OCI-LY1 (cell line): ENCODE data around the gene RERE.

Source experiments
- H2AFZ ChIP-seq: fragments of 200-600 bp; sonication (generic), shearing (Covaris generic); 2 replicates; pipeline ENCODE4 v1.6.0; 2014; ENCODE audit warnings: antibody characterized with exemption, mild to moderate bottlenecking, low read length
- H3F3A ChIP-seq: fragments of 200-600 bp; sonication (generic), shearing (Covaris generic); 2 replicates; pipeline ENCODE4 v1.6.0; 2014; ENCODE audit warnings: mild to moderate bottlenecking, antibody characterized with exemption, low read length, moderate library complexity; ENCODE audit not compliant: insufficient read depth
- H3K27ac ChIP-seq: fragments of 200-600 bp; sonication (generic); 2 replicates; pipeline ENCODE4 v1.5.1; 2014; ENCODE audit warnings: low read length, mixed run types, mild to moderate bottlenecking, low read depth; ENCODE audit not compliant: poor library complexity, severe bottlenecking
- H3K27me3 ChIP-seq: fragments of 200-600 bp; sonication (generic); 2 replicates; pipeline ENCODE4 v1.6.0; 2014; ENCODE audit warnings: antibody characterized with exemption, mild to moderate bottlenecking, low read length, moderate library complexity; ENCODE audit not compliant: insufficient read depth
- H3K36me3 ChIP-seq: fragments of 200-600 bp; sonication (generic); 2 replicates; pipeline ENCODE4 v1.6.1; 2014; ENCODE audit warnings: mild to moderate bottlenecking, antibody characterized with exemption, low read length, moderate library complexity, mixed read lengths; ENCODE audit not compliant: insufficient read depth
- H3K4me1 ChIP-seq: fragments of 200-600 bp; sonication (generic); 2 replicates; pipeline ENCODE4 v1.5.1; 2014; ENCODE audit warnings: mild to moderate bottlenecking, low read length, moderate library complexity; ENCODE audit not compliant: insufficient read depth, severe bottlenecking
- H3K4me2 ChIP-seq: fragments of 200-600 bp; sonication (generic), shearing (Covaris generic); 2 replicates; pipeline ENCODE4 v1.6.1; 2014; ENCODE audit warnings: low read length
- H3K4me3 ChIP-seq: fragments of 200-600 bp; sonication (generic); 2 replicates; pipeline ENCODE4 v1.5.1; 2014; ENCODE audit warnings: low read length, low read depth, mild to moderate bottlenecking, mixed read lengths; ENCODE audit not compliant: poor library complexity, severe bottlenecking
- H3K79me2 ChIP-seq: fragments of 200-600 bp; shearing (Covaris generic); 2 replicates; pipeline ENCODE4 v1.6.1; 2016; ENCODE audit warnings: mixed run types, low read length, mixed read lengths; ENCODE audit not compliant: insufficient read depth
- H3K9ac ChIP-seq: fragments of 200-600 bp; sonication (generic), shearing (Covaris generic); 2 replicates; pipeline ENCODE4 v1.6.1; 2014; ENCODE audit warnings: mild to moderate bottlenecking, low read length, mixed read lengths
- H3K9me2 ChIP-seq: fragments of 200-600 bp; sonication (generic), shearing (Covaris generic); 2 replicates; pipeline ENCODE4 v1.6.1; 2014; ENCODE audit warnings: low read depth, mild to moderate bottlenecking, low read length, mixed read lengths
- H3K9me3 ChIP-seq: fragments of 200-600 bp; shearing (Covaris generic); 2 replicates; pipeline ENCODE4 v1.6.1; 2014; ENCODE audit warnings: low read length, mixed read lengths
- H4K20me1 ChIP-seq: fragments of 200-600 bp; sonication (generic), shearing (Covaris generic); 2 replicates; pipeline ENCODE4 v1.6.0; 2016; ENCODE audit warnings: mild to moderate bottlenecking, low read length; ENCODE audit not compliant: insufficient read depth
- EZH2 ChIP-seq: fragments of 200-600 bp; sonication (generic), shearing (Covaris generic); IDR thresholded peaks from 2 replicates; pipeline ENCODE4 v1.8.0; 2017; ENCODE audit warnings: borderline replicate concordance, mixed run types, mild to moderate bottlenecking, antibody characterized with exemption, low read length, moderate library complexity, mixed read lengths
- TF ChIP-seq, protein P1 (sequence below): fragments of 200-600 bp; sonication (generic), shearing (Covaris generic); IDR thresholded peaks from 2 replicates; pipeline ENCODE4 v1.5.1; 2017; ENCODE audit warnings: mild to moderate bottlenecking, antibody characterized with exemption, low read length, moderate library complexity, mixed read lengths

RERE gene

GRCh38 chr1:8671306-8671917 lies 146.0 kb downstream of the RERE start:
- H4K20me1 ChIP-seq, result no peaks in the 10 kb centered on the region
- no peak overlapping the region for H2AFZ ChIP-seq
- H3K27ac ChIP-seq, result no peak overlapping the region
- H3K4me3 ChIP-seq, result no peak overlapping the region
- H3K36me3 ChIP-seq, result no peaks in the 10 kb centered on the region
- no peak overlapping the region for H3K4me2 ChIP-seq
- H3K4me1 ChIP-seq, result no peaks in the 10 kb centered on the region
- no peaks in the 10 kb centered on the region for H3F3A ChIP-seq
- no peaks in the 10 kb centered on the region for H3K9me3 ChIP-seq
- no peaks in the 10 kb centered on the region for H3K79me2 ChIP-seq
- no peaks in the 10 kb centered on the region for H3K27me3 ChIP-seq
- TF ChIP-seq EZH2, result no peak
- TF ChIP-seq, protein P1, sequence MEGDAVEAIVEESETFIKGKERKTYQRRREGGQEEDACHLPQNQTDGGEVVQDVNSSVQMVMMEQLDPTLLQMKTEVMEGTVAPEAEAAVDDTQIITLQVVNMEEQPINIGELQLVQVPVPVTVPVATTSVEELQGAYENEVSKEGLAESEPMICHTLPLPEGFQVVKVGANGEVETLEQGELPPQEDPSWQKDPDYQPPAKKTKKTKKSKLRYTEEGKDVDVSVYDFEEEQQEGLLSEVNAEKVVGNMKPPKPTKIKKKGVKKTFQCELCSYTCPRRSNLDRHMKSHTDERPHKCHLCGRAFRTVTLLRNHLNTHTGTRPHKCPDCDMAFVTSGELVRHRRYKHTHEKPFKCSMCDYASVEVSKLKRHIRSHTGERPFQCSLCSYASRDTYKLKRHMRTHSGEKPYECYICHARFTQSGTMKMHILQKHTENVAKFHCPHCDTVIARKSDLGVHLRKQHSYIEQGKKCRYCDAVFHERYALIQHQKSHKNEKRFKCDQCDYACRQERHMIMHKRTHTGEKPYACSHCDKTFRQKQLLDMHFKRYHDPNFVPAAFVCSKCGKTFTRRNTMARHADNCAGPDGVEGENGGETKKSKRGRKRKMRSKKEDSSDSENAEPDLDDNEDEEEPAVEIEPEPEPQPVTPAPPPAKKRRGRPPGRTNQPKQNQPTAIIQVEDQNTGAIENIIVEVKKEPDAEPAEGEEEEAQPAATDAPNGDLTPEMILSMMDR, result peak; percentile 71
- H3K9ac ChIP-seq, result no peak overlapping the region
- no peaks in the 10 kb centered on the region for H3K9me2 ChIP-seq

GRCh38 chr1:8670371-8670818 lies 147.0 kb downstream of the RERE start:
- Histone ChIP-seq H4K20me1 (no peaks in the 10 kb centered on the region), H3K4me3 (no peak overlapping the region), H3F3A (no peaks in the 10 kb centered on the region), H3K79me2 (no peaks in the 10 kb centered on the region), H3K27me3 (no peaks in the 10 kb centered on the region), H3K9me2 (no peaks in the 10 kb centered on the region), H2AFZ (no peak overlapping the region), H3K36me3 (no peaks in the 10 kb centered on the region), H3K9me3 (no peaks in the 10 kb centered on the region), H3K9ac (no peak overlapping the region), H3K4me2 (no peak overlapping the region), H3K27ac (no peak overlapping the region), H3K4me1 (no peaks in the 10 kb centered on the region)
- TF ChIP-seq EZH2, result no peak
- TF ChIP-seq, protein P1, result no peak

GRCh38 chr1:8669606-8670335 lies 147.7 kb downstream of the RERE start:
- Histone ChIP-seq H3K79me2 (no peaks in the 10 kb centered on the region), H3F3A (no peaks in the 10 kb centered on the region), H3K4me3 (no peak overlapping the region), H4K20me1 (no peaks in the 10 kb centered on the region; the same call in 1 of the 2 replicates), H3K27ac (no peak overlapping the region), H3K9ac (no peak overlapping the region), H3K4me2 (no peak overlapping the region), H3K9me3 (no peaks in the 10 kb centered on the region), H3K4me1 (no peaks in the 10 kb centered on the region), H2AFZ (no peak overlapping the region), H3K36me3 (no peaks in the 10 kb centered on the region), H3K27me3 (no peaks in the 10 kb centered on the region), H3K9me2 (no peaks in the 10 kb centered on the region)
- TF ChIP-seq, protein P1, result no peak
- TF ChIP-seq EZH2, result no peak
